ENCODE measurements around the gene SOX8.

DNA sequence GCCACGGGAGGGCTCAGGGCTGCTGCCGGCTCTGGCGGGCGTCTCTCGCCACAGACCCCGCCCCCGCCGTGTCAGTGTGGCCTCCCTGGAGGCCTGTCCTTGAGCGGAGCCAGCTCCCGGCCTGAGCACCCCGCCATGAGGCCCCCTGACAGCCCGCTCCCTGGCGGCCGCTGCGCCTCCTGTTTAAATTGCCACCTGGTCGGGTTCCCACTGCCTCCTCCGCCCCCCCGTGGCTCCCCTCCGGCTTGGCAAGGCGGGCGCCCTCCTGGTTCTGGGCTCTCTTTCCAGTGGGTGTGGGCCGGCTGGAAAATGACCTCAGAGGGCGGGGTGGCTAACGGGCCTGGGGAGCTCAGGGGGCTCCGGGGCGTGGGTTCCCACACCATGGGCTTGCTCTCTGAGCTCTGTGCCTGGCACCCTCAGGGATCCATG lies 48.9 kb downstream of the SOX8 start:
- TF ChIP-seq, protein P1, sequence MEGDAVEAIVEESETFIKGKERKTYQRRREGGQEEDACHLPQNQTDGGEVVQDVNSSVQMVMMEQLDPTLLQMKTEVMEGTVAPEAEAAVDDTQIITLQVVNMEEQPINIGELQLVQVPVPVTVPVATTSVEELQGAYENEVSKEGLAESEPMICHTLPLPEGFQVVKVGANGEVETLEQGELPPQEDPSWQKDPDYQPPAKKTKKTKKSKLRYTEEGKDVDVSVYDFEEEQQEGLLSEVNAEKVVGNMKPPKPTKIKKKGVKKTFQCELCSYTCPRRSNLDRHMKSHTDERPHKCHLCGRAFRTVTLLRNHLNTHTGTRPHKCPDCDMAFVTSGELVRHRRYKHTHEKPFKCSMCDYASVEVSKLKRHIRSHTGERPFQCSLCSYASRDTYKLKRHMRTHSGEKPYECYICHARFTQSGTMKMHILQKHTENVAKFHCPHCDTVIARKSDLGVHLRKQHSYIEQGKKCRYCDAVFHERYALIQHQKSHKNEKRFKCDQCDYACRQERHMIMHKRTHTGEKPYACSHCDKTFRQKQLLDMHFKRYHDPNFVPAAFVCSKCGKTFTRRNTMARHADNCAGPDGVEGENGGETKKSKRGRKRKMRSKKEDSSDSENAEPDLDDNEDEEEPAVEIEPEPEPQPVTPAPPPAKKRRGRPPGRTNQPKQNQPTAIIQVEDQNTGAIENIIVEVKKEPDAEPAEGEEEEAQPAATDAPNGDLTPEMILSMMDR (conservative IDR thresholded peaks at IDR 0.05; ENCODE audit: low read depth, low read length), result no peak
- TF ChIP-seq EZH2 (IDR thresholded peaks at IDR 0.05; ENCODE audit: low read length, unreplicated experiment), result no peak
- no peak for TF ChIP-seq EZH2phosphoT487 (IDR thresholded peaks at IDR 0.05; ENCODE audit: borderline replicate concordance, low read length)

Data from PC-3 (cell line).